Smooth muscle cell (in vitro differentiated cells): ENCODE data around the gene PIK3R3. TPM values are rescaled to one million over a fixed set of nuclear protein-coding genes. Genes with fewer than 3 reads are reported as not detected.

Experiments used
- DNase-seq: peaks from one replicate; lab custom pipeline; 2025; ENCODE audit not compliant: unreplicated experiment; lab: John Stamatoyannopoulos, UW
- H2AFZ ChIP-seq: fragments of 200-600 bp; sonication (generic); 2 replicates; pipeline ENCODE4 v1.6.0; 2016; ENCODE audit warnings: antibody characterized with exemption, low read depth, mild to moderate bottlenecking
- H3F3A ChIP-seq: fragments of 200-600 bp; sonication (generic); 2 replicates; pipeline ENCODE4 v1.6.0; 2017; ENCODE audit warnings: antibody characterized with exemption, low read depth
- H3K27ac ChIP-seq: fragments of 200-600 bp; sonication (generic); 2 replicates; pipeline ENCODE4 v1.5.1; 2016; ENCODE audit warnings: low read depth, mild to moderate bottlenecking
- H3K27me3 ChIP-seq: fragments of 200-600 bp; sonication (generic); 2 replicates; pipeline ENCODE4 v1.6.1; 2016; ENCODE audit warnings: low read depth, mild to moderate bottlenecking
- H3K36me3 ChIP-seq: fragments of 200-600 bp; sonication (generic); 2 replicates; pipeline ENCODE4 v1.5.1; 2016; ENCODE audit warnings: low read depth
- H3K4me1 ChIP-seq: fragments of 200-600 bp; sonication (generic); 2 replicates; pipeline ENCODE4 v1.5.1; 2016; ENCODE audit warnings: low read depth
- H3K4me2 ChIP-seq: fragments of 200-600 bp; sonication (generic); 2 replicates; pipeline ENCODE4 v1.6.0; 2016; ENCODE audit warnings: mild to moderate bottlenecking
- H3K4me3 ChIP-seq: fragments of 200-600 bp; sonication (generic); 2 replicates; pipeline ENCODE4 v1.5.1; 2016; ENCODE audit warnings: mild to moderate bottlenecking
- H3K79me2 ChIP-seq: fragments of 200-600 bp; sonication (generic); 2 replicates; pipeline ENCODE4 v1.6.0; 2016; ENCODE audit warnings: low read depth, mild to moderate bottlenecking
- H3K9ac ChIP-seq: fragments of 200-600 bp; sonication (generic); 2 replicates; pipeline ENCODE4 v1.6.0; 2016; ENCODE audit warnings: low read depth
- H3K9me3 ChIP-seq: fragments of 200-600 bp; sonication (generic); replicated peaks from 2 replicates; pipeline ENCODE4 v1.5.1; 2016; ENCODE audit warnings: low read depth
- H4K20me1 ChIP-seq: fragments of 200-600 bp; sonication (generic); 2 replicates; pipeline ENCODE4 v1.6.0; 2016; ENCODE audit warnings: low read depth
- WGBS: methylation state at CpG from one replicate; pipeline ENCODE4 v1.1.7; 2016; ENCODE audit warnings: low lambda C conversion rate; 5-methylcytosine and 5-hydroxymethylcytosine counted together
- polyA plus RNA-seq: library from polyadenylated mRNA; unstranded; fragments of >200 nt; fragmentation: Nextera tagmentation; extraction: Ambion mirVana; gene quantifications from 2 replicates; pipeline ENCODE4 v1.2.1, GENCODE V29; 2016
- total RNA-seq: library from RNA; depleted of rRNA; stranded (reverse); fragments of >200 nt; gene quantifications from 2 replicates; pipeline ENCODE4 v1.2.3, GENCODE V29; 2014
- TF ChIP-seq, protein P1 (sequence below): fragments of 200-600 bp; sonication (generic); IDR thresholded peaks from 2 replicates; pipeline ENCODE4 v1.5.1; 2017; ENCODE audit warnings: borderline replicate concordance, mild to moderate bottlenecking, antibody characterized with exemption; ENCODE audit not compliant: insufficient read depth, poor library complexity, severe bottlenecking

Gene PIK3R3
- total and polyA plus RNA-seq, 2 experiments from 2014 or later = 3.7 to 5.6 TPM

DNA sequence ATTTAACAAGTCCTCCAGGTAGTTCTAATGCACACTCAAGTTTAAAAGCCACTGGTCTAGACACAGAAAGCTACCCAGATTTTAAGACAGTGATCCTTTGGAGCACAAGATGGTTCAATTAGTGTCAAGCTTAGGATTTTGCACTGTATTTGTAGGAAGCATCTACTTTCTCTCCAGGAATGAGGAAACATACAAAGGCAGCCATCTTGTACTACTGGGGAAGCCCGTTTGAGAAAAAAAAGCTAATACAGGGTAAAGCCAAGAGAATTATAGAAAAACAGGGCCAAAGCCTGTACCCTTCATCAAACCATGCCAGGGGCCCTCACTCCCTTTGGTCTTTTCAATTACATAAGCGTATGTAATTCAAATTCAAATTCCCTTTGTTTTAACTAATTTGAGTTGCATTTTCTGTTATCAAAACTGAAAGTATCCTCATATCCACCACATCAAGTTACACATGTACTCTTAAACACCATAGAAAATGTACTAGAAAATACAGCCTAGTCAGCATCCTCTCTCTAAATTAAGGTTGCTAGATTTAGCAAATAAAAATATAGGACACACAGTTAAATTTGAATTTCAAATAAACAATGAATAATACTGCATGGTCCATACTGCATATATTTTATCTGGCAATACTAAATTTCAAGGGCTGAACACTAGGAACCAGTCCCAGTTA is 17.4 kb downstream of the PIK3R3 start:
- H3K79me2 ChIP-seq = peaks cover 16% of the 10 kb centered on the region

DNA sequence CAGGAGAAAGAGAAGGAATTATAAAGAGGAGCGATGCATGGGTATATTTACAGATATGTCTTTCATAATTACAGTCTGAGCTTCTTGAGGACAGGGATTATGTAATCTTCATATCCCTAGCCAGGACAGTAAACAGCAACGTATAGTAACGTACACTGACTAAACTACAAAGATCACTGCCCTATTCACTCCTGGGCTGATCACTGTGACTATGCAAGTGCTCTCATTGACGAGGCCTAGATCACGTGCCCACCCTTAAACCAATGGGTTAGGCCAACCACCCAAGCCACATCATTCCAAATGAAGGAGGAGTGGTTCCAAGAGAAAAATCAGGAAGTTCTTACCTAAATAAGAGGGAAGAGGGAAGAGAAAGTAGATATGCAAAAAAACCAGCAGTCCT is 18.5 kb downstream of the PIK3R3 start:
- Histone ChIP-seq H4K20me1 (peaks cover 3% of the 10 kb centered on the region), H3K27me3 (no peaks in the 10 kb centered on the region), H3K36me3 (no peaks in the 10 kb centered on the region), H3K4me3 (no peak overlapping the region), H2AFZ (no peak overlapping the region), H3K27ac (no peak overlapping the region), H3F3A (no peaks in the 10 kb centered on the region), H3K4me1 (no peaks in the 10 kb centered on the region), H3K4me2 (no peak overlapping the region), H3K79me2 (peaks cover 16% of the 10 kb centered on the region), H3K9me3 (no peaks in the 10 kb centered on the region), H3K9ac (no peak overlapping the region)
- TF ChIP-seq, protein P1, sequence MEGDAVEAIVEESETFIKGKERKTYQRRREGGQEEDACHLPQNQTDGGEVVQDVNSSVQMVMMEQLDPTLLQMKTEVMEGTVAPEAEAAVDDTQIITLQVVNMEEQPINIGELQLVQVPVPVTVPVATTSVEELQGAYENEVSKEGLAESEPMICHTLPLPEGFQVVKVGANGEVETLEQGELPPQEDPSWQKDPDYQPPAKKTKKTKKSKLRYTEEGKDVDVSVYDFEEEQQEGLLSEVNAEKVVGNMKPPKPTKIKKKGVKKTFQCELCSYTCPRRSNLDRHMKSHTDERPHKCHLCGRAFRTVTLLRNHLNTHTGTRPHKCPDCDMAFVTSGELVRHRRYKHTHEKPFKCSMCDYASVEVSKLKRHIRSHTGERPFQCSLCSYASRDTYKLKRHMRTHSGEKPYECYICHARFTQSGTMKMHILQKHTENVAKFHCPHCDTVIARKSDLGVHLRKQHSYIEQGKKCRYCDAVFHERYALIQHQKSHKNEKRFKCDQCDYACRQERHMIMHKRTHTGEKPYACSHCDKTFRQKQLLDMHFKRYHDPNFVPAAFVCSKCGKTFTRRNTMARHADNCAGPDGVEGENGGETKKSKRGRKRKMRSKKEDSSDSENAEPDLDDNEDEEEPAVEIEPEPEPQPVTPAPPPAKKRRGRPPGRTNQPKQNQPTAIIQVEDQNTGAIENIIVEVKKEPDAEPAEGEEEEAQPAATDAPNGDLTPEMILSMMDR = no peak
- WGBS = 87% methylated on average over 5 of the region's 5 CpGs
- no peak for DNase-seq

More for the DNA sequence above, 17.4 kb downstream of the PIK3R3 start:
- Histone ChIP-seq H3K27me3 (no peaks in the 10 kb centered on the region), H3K4me1 (no peaks in the 10 kb centered on the region), H3F3A (no peaks in the 10 kb centered on the region), H3K36me3 (no peaks in the 10 kb centered on the region), H3K9ac (no peak overlapping the region), H2AFZ (no peak overlapping the region), H3K4me2 (no peak overlapping the region), H3K4me3 (no peak overlapping the region), H3K9me3 (no peaks in the 10 kb centered on the region), H4K20me1 (peaks cover 7% of the 10 kb centered on the region), H3K27ac (no peak overlapping the region)
- WGBS = 95% methylated on average over 2 of the region's 2 CpGs
- TF ChIP-seq, protein P1 = no peak
- no peak for DNase-seq

DNA sequence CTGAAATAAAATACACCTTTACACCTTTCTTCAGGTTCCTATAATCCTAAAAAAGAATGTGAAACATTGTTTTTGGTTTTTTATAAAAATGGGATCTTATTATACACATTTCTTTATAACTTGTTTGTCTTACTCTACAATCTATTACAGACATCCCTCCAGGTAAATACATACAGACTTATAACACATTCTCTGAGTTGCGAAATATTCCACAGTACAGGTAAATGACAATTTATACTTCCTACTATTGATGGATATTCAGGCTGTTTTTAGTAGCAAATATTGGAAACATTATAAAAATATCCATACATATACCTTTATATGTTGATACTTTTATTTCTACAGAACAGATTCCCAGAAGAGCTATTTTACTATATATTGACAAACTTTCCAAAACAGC is 20.3 kb downstream of the PIK3R3 start:
- Histone ChIP-seq H3K36me3 (no peaks in the 10 kb centered on the region), H3K4me1 (no peaks in the 10 kb centered on the region), H3K9ac (no peak overlapping the region), H3K79me2 (peaks cover 21% of the 10 kb centered on the region), H4K20me1 (no peaks in the 10 kb centered on the region), H2AFZ (no peak overlapping the region), H3K4me2 (no peak overlapping the region), H3K9me3 (no peaks in the 10 kb centered on the region), H3K27ac (no peak overlapping the region), H3F3A (no peaks in the 10 kb centered on the region), H3K27me3 (no peaks in the 10 kb centered on the region), H3K4me3 (no peak overlapping the region)
- WGBS = 100% methylated on average over 1 of the region's 1 CpG
- TF ChIP-seq, protein P1 = no peak
- DNase-seq = no peak

DNA sequence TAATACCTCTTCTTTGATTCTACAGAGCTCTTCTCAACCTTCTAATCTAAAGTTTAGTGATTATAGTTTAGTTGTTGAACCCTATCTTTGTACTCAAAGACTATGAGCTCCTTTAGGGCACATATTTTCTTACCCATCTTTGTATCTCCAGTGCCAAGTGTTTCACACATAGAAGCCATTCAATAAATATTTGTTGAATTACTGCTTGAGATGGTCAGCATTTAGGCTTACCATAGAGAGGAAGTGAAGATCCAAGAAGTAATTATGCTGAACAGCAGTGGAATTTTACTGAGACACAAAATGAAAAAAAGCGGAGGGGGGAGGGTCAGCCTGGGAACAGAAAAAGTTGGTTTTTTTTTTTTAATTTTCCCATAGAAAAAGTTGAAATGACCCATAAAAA is 21.9 kb downstream of the PIK3R3 start:
- TF ChIP-seq, protein P1 = no peak
- H3F3A ChIP-seq = no peaks in the 10 kb centered on the region
- no peak for DNase-seq
- H3K9me3 ChIP-seq = no peaks in the 10 kb centered on the region
- H3K9ac ChIP-seq = no peak overlapping the region
- H3K27ac ChIP-seq = no peak overlapping the region
- no peak overlapping the region for H3K4me2 ChIP-seq
- no peaks in the 10 kb centered on the region for H3K4me1 ChIP-seq
- no peak overlapping the region for H2AFZ ChIP-seq
- 94% methylated on average over 1 of the region's 1 CpG for WGBS
- no peaks in the 10 kb centered on the region for H4K20me1 ChIP-seq
- peaks cover 16% of the 10 kb centered on the region for H3K79me2 ChIP-seq
- H3K4me3 ChIP-seq = no peak overlapping the region
- H3K27me3 ChIP-seq = no peaks in the 10 kb centered on the region
- no peaks in the 10 kb centered on the region for H3K36me3 ChIP-seq
